GM12891 (cell line): ENCODE results near the gene ZDHHC11.
"Not testable (repeated sequence)": the region's sequence is repeated elsewhere in the genome, so short reads cannot be mapped to it uniquely, and the experiment has no call there.

Source experiments
- PAX5 ChIP-seq: IDR thresholded peaks from 2 replicates; pipeline ENCODE4 v1.6.1; 2011; ENCODE audit warnings: low read length, moderate library complexity, mild to moderate bottlenecking; ENCODE audit not compliant: insufficient read depth, severe bottlenecking
- POLR2A ChIP-seq: IDR thresholded peaks from 2 replicates; pipeline ENCODE4 v1.6.1; 2011; ENCODE audit warnings: low read depth, low read length, control low read depth
- POLR2AphosphoS5 ChIP-seq: IDR thresholded peaks from 2 replicates; pipeline ENCODE4 v1.6.1; 2011; ENCODE audit warnings: low read depth, low read length, control low read depth
- POU2F2 ChIP-seq: IDR thresholded peaks from 2 replicates; pipeline ENCODE4 v1.6.1; 2011; ENCODE audit warnings: low read depth, mild to moderate bottlenecking, control low read depth, low read length, moderate library complexity
- SPI1 ChIP-seq: IDR thresholded peaks from 2 replicates; pipeline ENCODE4 v1.6.1; 2011; ENCODE audit warnings: low read depth, low read length, control low read depth
- TAF1 ChIP-seq: IDR thresholded peaks from 2 replicates; pipeline ENCODE4 v1.6.1; 2011; ENCODE audit warnings: low read depth, low read length, control low read depth

- not testable (repeated sequence) for TF ChIP-seq POLR2A, TAF1, POLR2AphosphoS5, PAX5, SPI1, POU2F2
Measured at GRCh38 chr5:787857-788233, 62.9 kb downstream of the ZDHHC11 start.
